Left kidney (tissue), 2 donors: ENCODE measurements around the gene DSCAM. TPM values are rescaled to one million over a fixed set of nuclear protein-coding genes. Genes with fewer than 3 reads are reported as not detected.
"Not testable (repeated sequence)": the region's sequence is repeated elsewhere in the genome, so short reads cannot be mapped to it uniquely, and the experiment has no call there.

Experiments used
- DNase-seq: peaks from one replicate; pipeline ENCODE4 v3.0.0-alpha.2; 2013
- polyA plus RNA-seq: library from polyadenylated mRNA; unstranded; fragments of 120-200 nt; gene quantifications from one replicate; pipeline ENCODE4 v1.2.1, GENCODE V29; 2013; ENCODE audit not compliant: insufficient read length

The DSCAM gene
- polyA plus RNA-seq, 1 donor: 0.03 TPM

GRCh38 chr21:40047211-40047610 lies 799.7 kb downstream of the DSCAM start:
- DNase-seq: no peak

GRCh38 chr21:40043866-40044265 lies 803.1 kb downstream of the DSCAM start:
- DNase-seq: no peak

GRCh38 chr21:40043423-40043822 lies 803.5 kb downstream of the DSCAM start:
- DNase-seq: no peak

- no peak for DNase-seq
Measured at GRCh38 chr21:40041446-40041845, 805.5 kb downstream of the DSCAM start.

GRCh38 chr21:40033156-40033782 lies 813.7 kb downstream of the DSCAM start:
- not testable (repeated sequence) for DNase-seq

GRCh38 chr21:40029888-40030287 lies 817.1 kb downstream of the DSCAM start:
- DNase-seq: no peak

- DNase-seq: not testable (repeated sequence)
Measured at GRCh38 chr21:40028393-40028792, 818.6 kb downstream of the DSCAM start.

- no peak for DNase-seq
Measured at GRCh38 chr21:40021558-40022351, 825.2 kb downstream of the DSCAM start.

- no peak for DNase-seq
Measured at GRCh38 chr21:40020651-40021050, 826.3 kb downstream of the DSCAM start.

- no peak for DNase-seq
Measured at GRCh38 chr21:40018871-40019475, 828.0 kb downstream of the DSCAM start.

GRCh38 chr21:40016667-40017066 lies 830.3 kb downstream of the DSCAM start:
- DNase-seq: no peak

GRCh38 chr21:40016234-40016633 lies 830.7 kb downstream of the DSCAM start:
- DNase-seq: no peak

- DNase-seq: no peak
Measured at GRCh38 chr21:40015818-40016217, 831.1 kb downstream of the DSCAM start.

- DNase-seq: no peak
Measured at GRCh38 chr21:40014394-40014793, 832.6 kb downstream of the DSCAM start.

- no peak for DNase-seq
Measured at GRCh38 chr21:40013001-40013735, 833.8 kb downstream of the DSCAM start.

GRCh38 chr21:40011371-40011770 lies 835.6 kb downstream of the DSCAM start:
- no peak for DNase-seq

- DNase-seq: no peak
Measured at GRCh38 chr21:40002978-40003377, 844.0 kb downstream of the DSCAM start.

GRCh38 chr21:39984286-39984991 lies 862.5 kb downstream of the DSCAM start:
- DNase-seq: peak; percentile 47

- DNase-seq: no peak
Measured at GRCh38 chr21:39980241-39980820, 866.6 kb downstream of the DSCAM start.

- DNase-seq: no peak
Measured at GRCh38 chr21:39979321-39979720, 867.6 kb downstream of the DSCAM start.

GRCh38 chr21:39976800-39977199 lies 870.2 kb downstream of the DSCAM start:
- no peak for DNase-seq
